Transverse colon (tissue), 4 donors: ENCODE data around the gene CCNI. TPM values are rescaled to one million over a fixed set of nuclear protein-coding genes. Genes with fewer than 3 reads are reported as not detected.
"Not testable (repeated sequence)": the region's sequence is repeated elsewhere in the genome, so short reads cannot be mapped to it uniquely, and the experiment has no call there.

Source experiments
- DNase-seq: peaks from one replicate; pipeline ENCODE4 v3.0.0-alpha.2; 2019
- H3K27ac ChIP-seq, 4 donors: fragments of 200-600 bp; sonication (generic); 2 replicates each; pipeline ENCODE4 v1.5.1; 2016 to 2018; ENCODE audit warnings: inconsistent platforms in 4 of 4
- H3K27me3 ChIP-seq: fragments of 200-600 bp; sonication (generic); 2 replicates; pipeline ENCODE4 v1.5.1; 2017; ENCODE audit warnings: inconsistent platforms
- H3K36me3 ChIP-seq, 4 donors: fragments of 200-600 bp; sonication (generic); 2 replicates each; pipeline ENCODE4 v1.5.1; 2017 to 2019; ENCODE audit warnings: inconsistent platforms in 4 of 4
- H3K4me1 ChIP-seq, 4 donors: fragments of 200-600 bp; sonication (generic); 2 replicates each; pipeline ENCODE4 v1.5.1; 2017 to 2020; ENCODE audit warnings: inconsistent platforms in 4 of 4
- H3K4me3 ChIP-seq, 4 donors: fragments of 200-600 bp; sonication (generic); 1 replicate in 1 of 4; 2 replicates in 3 of 4; pipeline versions ENCODE4 v1.5.1 to v1.6.1; 2017 to 2019; ENCODE audit warnings: inconsistent platforms in 4 of 4
- H3K9me3 ChIP-seq, 2 donors: fragments of 200-600 bp; sonication (generic); 2 replicates each; pipeline ENCODE4 v1.5.1; 2017 to 2019; ENCODE audit warnings: inconsistent platforms in 2 of 2
- CTCF ChIP-seq, 5 experiments: fragments of 200-600 bp in 3 of 5; fragments of 450-650 bp in 2 of 5; sonication (generic) in 3 of 5; IDR thresholded peaks; 1 replicate in 2 of 5; 2 replicates in 3 of 5; pipeline ENCODE4 v1.5.1; 2016 to 2017; ENCODE audit warnings: antibody characterized with exemption in 5 of 5, inconsistent platforms in 3 of 5, mild to moderate bottlenecking in 2 of 5, moderate library complexity in 1 of 5
- EP300 ChIP-seq: sonication (generic); formaldehyde crosslinking; IDR thresholded peaks from one replicate; pipeline ENCODE4 v1.6.1; 2017; ENCODE audit warnings: antibody characterized with exemption, low read depth
- POLR2A ChIP-seq: fragments of 450-650 bp; IDR thresholded peaks from one replicate; pipeline ENCODE4 v1.6.1; 2016; ENCODE audit warnings: antibody characterized with exemption, mild to moderate bottlenecking, moderate library complexity
- POLR2AphosphoS5 ChIP-seq, 3 donors: sonication (generic); formaldehyde crosslinking; IDR thresholded peaks; one replicate each; pipeline ENCODE4 v1.6.1; 2016; ENCODE audit warnings: antibody characterized with exemption in 3 of 3
- WGBS, 2 donors: methylation state at CpG; one replicate each; pipeline ENCODE4 v1.1.5; 2018; ENCODE audit warnings: low coverage in 1 of 2; 5-methylcytosine and 5-hydroxymethylcytosine counted together
- in situ Hi-C, 4 donors: fragments of 200-750 bp; cut with MboI; loops; one replicate each; pipeline versions ENCODE4 v1.15.0 to v1.15.1; 2017; ENCODE audit warnings: low sequenced_read_pairs in 3 of 4, low pct_ligation_motif_present in 1 of 4, low pct_unique_long_range_greater_than_20kb in 1 of 4
- intact Hi-C: fragments of 100-400 bp; cut with DNase I; formaldehyde crosslinking; loops from one replicate; pipeline ENCODE4 v1.15.1; 2023; ENCODE audit warnings: low total_unique reads
- total RNA-seq, 4 donors: library from RNA; depleted of rRNA; stranded (reverse); fragments of >200 nt; gene quantifications; one replicate each; pipeline ENCODE4 v1.1.0, GENCODE V29; 2016

The CCNI gene
- total RNA-seq, 4 donors from 2014 or later: 91.7 to 206 (median 154) TPM

GRCh38 chr4:77073981-77074380 lies 1.8 kb downstream of the CCNI start:
- Histone ChIP-seq H3K27ac (peak overlapping the region; percentile 99 to 100 (median 100)), H3K27me3 (no peaks in the 10 kb centered on the region), H3K9me3 (no peaks in the 10 kb centered on the region), H3K4me1 (peaks cover 13 to 63% (median 25%) of the 10 kb centered on the region in 4 donors), H3K36me3 (no peaks in the 10 kb centered on the region), H3K4me3 (peak overlapping the region in 3 of 4 donors; percentile 97 to 100 (median 99))
- WGBS, 2 donors: 7% methylated on average over 5 of the region's 5 CpGs
- no peak for TF ChIP-seq EP300
- TF ChIP-seq CTCF (IDR thresholded peaks at IDR 0.05): no peak
- no peak for TF ChIP-seq POLR2AphosphoS5 (IDR thresholded peaks at IDR 0.05)
- no peak for TF ChIP-seq POLR2A
- DNase-seq: no peak
- intact Hi-C loops (no loop called here), in situ Hi-C loops (no loop called here)

- Histone ChIP-seq H3K27me3 (no peaks in the 10 kb centered on the region), H3K4me1 (peaks cover 13 to 63% (median 25%) of the 10 kb centered on the region in 4 donors), H3K36me3 (no peaks in the 10 kb centered on the region), H3K27ac (peak overlapping the region; percentile 99 to 100 (median 100)), H3K9me3 (no peaks in the 10 kb centered on the region), H3K4me3 (peak overlapping the region in 2 of 4 donors; percentile 97 to 99)
- no peak for TF ChIP-seq POLR2A
- no peak for TF ChIP-seq EP300
- TF ChIP-seq CTCF (IDR thresholded peaks at IDR 0.05): no peak
- TF ChIP-seq POLR2AphosphoS5 (IDR thresholded peaks at IDR 0.05): no peak
- 7 to 13% methylated on average over 3 of the region's 3 CpGs for WGBS, 2 donors
- intact Hi-C loops (no loop called here), in situ Hi-C loops (no loop called here)
- DNase-seq: no peak
Observed at GRCh38 chr4:77073106-77073809, 2.5 kb downstream of the CCNI start.

GRCh38 chr4:77072195-77072753 lies 3.5 kb downstream of the CCNI start:
- no peak overlapping the region for H3K4me3 ChIP-seq
- in situ Hi-C loops: no loop called here
- no peaks in the 10 kb centered on the region for H3K27me3 ChIP-seq
- 61 to 68% methylated on average over 4 to 5 of the region's 5 CpGs for WGBS, 2 donors
- no peak for DNase-seq
- intact Hi-C loops: no loop called here
- no peaks in the 10 kb centered on the region for H3K9me3 ChIP-seq
- no peaks in the 10 kb centered on the region for H3K36me3 ChIP-seq
- H3K4me1 ChIP-seq: peaks cover 9 to 55% (median 26%) of the 10 kb centered on the region in 4 donors
- peak overlapping the region in 3 of 4 donors; percentile 99 to 100 (median 100) for H3K27ac ChIP-seq
- TF ChIP-seq POLR2A (no peak), POLR2AphosphoS5 (IDR thresholded peaks at IDR 0.05) (no peak), CTCF (IDR thresholded peaks at IDR 0.05) (no peak), EP300 (no peak)

- H3K9me3 ChIP-seq, in situ Hi-C loops, H3K27ac ChIP-seq, DNase-seq, H3K4me3 ChIP-seq, intact Hi-C loops, H3K27me3 ChIP-seq: not testable (repeated sequence)
- WGBS, 2 donors: 58% methylated on average over 3 of the region's 3 CpGs; no CpG with 5 or more reads in 1 of the 2 donors
- Histone ChIP-seq H3K4me1 (peaks cover 10 to 46% (median 27%) of the 10 kb centered on the region in 4 donors), H3K36me3 (peaks cover 0 to 17% (median 3%) of the 10 kb centered on the region in 4 donors)
Observed at GRCh38 chr4:77069514-77069913, 6.3 kb downstream of the CCNI start.
